Effector memory CD8-positive, alpha-beta T cell (primary cell): ENCODE measurements around the gene RNF187.

Experiments
- ATAC-seq: fragments of 150-1000 bp; cut with Tn5 transposase; replicated peaks from 2 replicates; pipeline ENCODE4 v1.10.0; 2021; ENCODE audit warnings: mild to moderate bottlenecking, moderate library complexity
- DNase-seq, 3 experiments: peaks; one replicate each; pipeline ENCODE4 v3.0.0; 2021
- H3K27ac Mint-ChIP-seq, 2 donors: one replicate each; pipeline ENCODE4 v1.8.0; 2022; ENCODE audit warnings: mild to moderate bottlenecking in 2 of 2, mixed read lengths in 2 of 2, moderate library complexity in 2 of 2
- H3K27me3 Mint-ChIP-seq, 2 donors: one replicate each; pipeline ENCODE4 v1.8.0; 2022; ENCODE audit warnings: mixed read lengths in 2 of 2
- H3K36me3 Mint-ChIP-seq: one replicate; pipeline ENCODE4 v1.8.0; 2022; ENCODE audit warnings: mild to moderate bottlenecking, moderate library complexity, mixed read lengths; ENCODE audit not compliant: insufficient read depth
- H3K4me1 Mint-ChIP-seq, 2 donors: one replicate each; pipeline ENCODE4 v1.8.0; 2022; ENCODE audit warnings: low read depth in 2 of 2, mixed read lengths in 2 of 2
- H3K4me3 Mint-ChIP-seq, 2 donors: one replicate each; pipeline ENCODE4 v1.8.0; 2022; ENCODE audit warnings: mild to moderate bottlenecking in 2 of 2, mixed read lengths in 2 of 2, moderate library complexity in 2 of 2
- H3K9me3 Mint-ChIP-seq, 2 donors: one replicate each; pipeline ENCODE4 v1.8.0; 2022; ENCODE audit warnings: mixed read lengths in 2 of 2
- total RNA-seq, 9 experiments: gene quantifications; one replicate each; lab custom pipeline; 2026; lab: John Stamatoyannopoulos, UW

The RNF187 gene
- total RNA-seq = 37.6 to 98.6 (median 70.4) reads per million in 9 experiments

DNA sequence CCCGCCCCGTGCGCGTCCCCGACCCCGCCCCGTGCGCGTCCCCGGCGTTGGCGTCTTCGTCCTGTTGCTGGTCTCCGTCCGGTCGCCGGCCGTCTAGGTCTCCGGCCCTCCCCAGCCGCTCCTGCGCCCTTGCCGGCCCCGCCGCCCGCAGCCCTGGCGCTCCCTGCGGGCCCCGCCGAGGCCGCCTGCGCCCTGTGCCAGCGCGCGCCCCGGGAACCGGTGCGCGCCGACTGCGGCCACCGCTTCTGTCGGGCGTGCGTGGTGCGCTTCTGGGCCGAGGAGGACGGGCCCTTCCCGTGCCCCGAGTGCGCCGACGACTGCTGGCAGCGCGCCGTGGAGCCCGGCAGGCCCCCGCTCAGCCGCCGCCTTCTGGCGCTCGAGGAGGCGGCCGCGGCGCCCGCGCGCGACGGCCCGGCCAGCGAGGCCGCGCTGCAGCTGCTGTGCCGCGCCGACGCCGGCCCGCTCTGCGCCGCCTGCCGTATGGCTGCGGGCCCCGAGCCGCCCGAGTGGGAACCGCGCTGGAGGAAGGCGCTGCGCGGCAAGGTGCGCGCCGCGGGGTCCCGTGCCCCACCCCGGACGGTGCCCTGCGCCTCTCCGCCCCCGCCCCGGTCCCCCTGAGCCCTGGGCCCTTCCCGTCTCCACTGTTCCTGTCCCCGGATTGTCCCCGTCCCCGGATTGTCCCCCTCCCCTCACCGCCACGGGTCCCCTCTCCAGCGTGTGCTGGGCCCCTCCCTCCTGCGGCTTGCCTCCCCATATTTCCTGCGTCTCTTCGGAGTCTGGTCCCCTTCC, at the start of gene RNF187:
TSS of gene RNF187 (plus strand) at position 47 of the 789 bp plus-strand sequence.
- no peaks in the 10 kb centered on the region for H3K27me3 Mint-ChIP-seq
- peak within 1 kb of the TSS; percentile 96 to 98 for H3K4me3 Mint-ChIP-seq
- H3K36me3 Mint-ChIP-seq = peaks cover 52% of the 10 kb centered on the region

DNA sequence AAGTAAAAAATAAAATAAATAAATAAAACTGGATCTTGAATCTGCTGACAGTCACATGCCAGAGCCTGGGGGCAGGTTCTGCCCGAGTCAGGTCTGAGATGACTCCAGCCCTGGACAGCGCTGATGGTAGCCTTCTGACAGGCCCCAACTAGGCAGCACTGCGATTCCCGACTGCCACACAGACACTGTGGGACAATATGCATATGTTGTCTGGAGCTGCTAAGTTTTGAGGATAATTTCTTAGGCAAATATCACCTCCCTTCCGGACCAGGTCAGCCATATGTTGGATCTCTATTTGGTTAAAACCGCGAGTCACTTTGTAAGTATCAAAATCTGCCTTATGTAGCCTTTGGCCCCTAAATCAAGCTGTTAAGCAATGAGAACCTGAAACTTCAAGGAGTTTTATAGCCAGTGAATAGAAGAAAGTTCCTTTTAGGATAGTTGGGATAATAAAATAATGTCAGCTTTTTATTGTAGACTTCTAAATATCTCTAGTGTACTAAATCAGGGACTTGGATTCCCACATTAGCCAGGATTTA, 49.7 kb upstream of the RNF187 start:
- H3K27me3 Mint-ChIP-seq = peaks cover 74 to 95% of the 10 kb centered on the region in 2 donors
- H3K4me1 Mint-ChIP-seq = peaks cover 0 to 7% of the 10 kb centered on the region in 2 donors
- H3K27ac Mint-ChIP-seq = no peak overlapping the region
- DNase-seq (no peak), ATAC-seq (no peak)
- H3K4me3 Mint-ChIP-seq = no peak overlapping the region
- H3K9me3 Mint-ChIP-seq = no peaks in the 10 kb centered on the region
- peaks cover 4% of the 10 kb centered on the region for H3K36me3 Mint-ChIP-seq

More for the DNA sequence above, at the start of gene RNF187:
- Mint-ChIP-seq H3K27ac (peak within 1 kb of the TSS; percentile 100), H3K4me1 (peaks cover 30 to 36% of the 10 kb centered on the region in 2 donors), H3K9me3 (no peaks in the 10 kb centered on the region)
- DNase-seq (peak in 2 of 3 experiments; percentile 75 to 83), ATAC-seq (peak; percentile 58)

- ATAC-seq (no peak), DNase-seq (no peak)
- Mint-ChIP-seq H3K27ac (no peak overlapping the region), H3K36me3 (peaks cover 4% of the 10 kb centered on the region), H3K9me3 (no peaks in the 10 kb centered on the region), H3K4me3 (no peak overlapping the region), H3K4me1 (peaks cover 0 to 7% of the 10 kb centered on the region in 2 donors), H3K27me3 (peaks cover 75 to 95% of the 10 kb centered on the region in 2 donors)
These were observed 48.9 kb upstream of the RNF187 start for GRCh38 chr1:228438266-228438665.

GRCh38 chr1:228440761-228441500, 46.3 kb upstream of the RNF187 start:
- Mint-ChIP-seq H3K27me3 (peaks cover 82 to 95% of the 10 kb centered on the region in 2 donors), H3K9me3 (no peaks in the 10 kb centered on the region), H3K4me3 (no peak overlapping the region), H3K4me1 (peaks cover 9 to 16% of the 10 kb centered on the region in 2 donors), H3K36me3 (peaks cover 4% of the 10 kb centered on the region), H3K27ac (no peak overlapping the region)
- DNase-seq = no peak
- ATAC-seq = no peak

GRCh38 chr1:228443395-228443794, 43.8 kb upstream of the RNF187 start:
- Mint-ChIP-seq H3K27me3 (peaks cover 90 to 100% of the 10 kb centered on the region in 2 donors), H3K4me3 (no peak overlapping the region), H3K36me3 (peaks cover 4% of the 10 kb centered on the region), H3K9me3 (no peaks in the 10 kb centered on the region), H3K27ac (no peak overlapping the region), H3K4me1 (peaks cover 14 to 19% of the 10 kb centered on the region in 2 donors)
- ATAC-seq = no peak
- DNase-seq = no peak

GRCh38 chr1:228445490-228445842, 41.7 kb upstream of the RNF187 start:
- Mint-ChIP-seq H3K4me3 (peak overlapping the region; percentile 75 to 79), H3K36me3 (peaks cover 4% of the 10 kb centered on the region), H3K9me3 (no peaks in the 10 kb centered on the region), H3K27ac (peak overlapping the region in 1 of 2 donors; percentile 17), H3K27me3 (peaks cover 70 to 81% of the 10 kb centered on the region in 2 donors), H3K4me1 (peaks cover 14% of the 10 kb centered on the region in 2 donors)
- ATAC-seq (no peak), DNase-seq (no peak)

GRCh38 chr1:228445843-228446650, 41.1 kb upstream of the RNF187 start:
- peak in 1 of 3 experiments; percentile 10 for DNase-seq
- peaks cover 64 to 75% of the 10 kb centered on the region in 2 donors for H3K27me3 Mint-ChIP-seq

DNA sequence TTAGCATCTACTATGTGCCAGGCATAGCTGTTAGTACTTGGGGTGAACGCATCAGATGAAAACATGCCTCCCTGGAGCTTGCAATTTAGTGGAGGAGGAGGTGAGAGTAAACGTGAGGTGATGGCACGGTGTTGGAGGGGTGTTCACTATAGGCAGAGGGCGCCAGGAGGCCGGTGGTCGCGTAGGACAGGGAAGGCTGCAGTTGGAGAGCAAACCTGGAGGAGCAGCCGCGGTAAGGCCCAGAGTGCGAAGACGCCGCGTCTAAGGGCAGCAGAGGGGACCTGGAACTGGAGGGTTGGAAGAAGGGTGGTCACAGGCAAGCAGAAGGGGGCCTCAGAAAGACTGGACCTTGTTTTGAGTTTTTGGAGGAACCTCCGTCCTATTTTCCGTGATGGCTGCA, 40.3 kb upstream of the RNF187 start:
- H3K4me1 Mint-ChIP-seq = peaks cover 14% of the 10 kb centered on the region in 2 donors

More at GRCh38 chr1:228445843-228446650, 41.1 kb upstream of the RNF187 start:
- Mint-ChIP-seq H3K36me3 (peaks cover 4% of the 10 kb centered on the region), H3K27ac (peak overlapping the region in 1 of 2 donors; percentile 17), H3K9me3 (no peaks in the 10 kb centered on the region), H3K4me1 (peaks cover 14% of the 10 kb centered on the region in 2 donors), H3K4me3 (peak overlapping the region; percentile 75 to 79)
- ATAC-seq = peak; percentile 82

DNA sequence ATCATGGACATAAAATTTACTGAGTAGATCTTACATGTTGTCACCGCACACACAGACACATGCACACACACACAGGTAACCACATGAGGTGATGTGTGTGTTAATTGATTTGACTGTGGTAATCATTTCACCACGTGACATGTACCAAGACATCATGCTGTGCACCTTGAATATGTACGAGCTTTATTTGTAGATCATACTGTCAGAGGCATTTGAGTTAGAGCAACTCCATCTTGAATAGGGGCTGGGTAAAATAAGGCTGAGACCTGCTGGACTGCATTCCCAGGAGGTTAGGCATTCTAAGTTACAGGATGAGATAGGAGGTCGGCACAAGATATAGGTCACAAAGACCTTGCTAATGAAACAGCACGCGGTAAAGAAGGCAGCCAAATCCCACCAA, 38.8 kb upstream of the RNF187 start:
- Mint-ChIP-seq H3K9me3 (no peaks in the 10 kb centered on the region), H3K4me1 (peaks cover 17% of the 10 kb centered on the region in 2 donors), H3K27ac (no peak overlapping the region), H3K27me3 (peaks cover 40 to 52% of the 10 kb centered on the region in 2 donors), H3K36me3 (no peaks in the 10 kb centered on the region), H3K4me3 (no peak overlapping the region)
- ATAC-seq = no peak
- DNase-seq = no peak

More for the DNA sequence above, 40.3 kb upstream of the RNF187 start:
- Mint-ChIP-seq H3K27me3 (peaks cover 56 to 67% of the 10 kb centered on the region in 2 donors), H3K4me3 (no peak overlapping the region), H3K27ac (no peak overlapping the region), H3K9me3 (no peaks in the 10 kb centered on the region), H3K36me3 (peaks cover 4% of the 10 kb centered on the region)
- DNase-seq (no peak), ATAC-seq (no peak)

GRCh38 chr1:228450200-228450599, 37.0 kb upstream of the RNF187 start:
- Mint-ChIP-seq H3K36me3 (no peaks in the 10 kb centered on the region), H3K4me1 (peaks cover 22 to 23% of the 10 kb centered on the region in 2 donors), H3K27ac (no peak overlapping the region)

DNA sequence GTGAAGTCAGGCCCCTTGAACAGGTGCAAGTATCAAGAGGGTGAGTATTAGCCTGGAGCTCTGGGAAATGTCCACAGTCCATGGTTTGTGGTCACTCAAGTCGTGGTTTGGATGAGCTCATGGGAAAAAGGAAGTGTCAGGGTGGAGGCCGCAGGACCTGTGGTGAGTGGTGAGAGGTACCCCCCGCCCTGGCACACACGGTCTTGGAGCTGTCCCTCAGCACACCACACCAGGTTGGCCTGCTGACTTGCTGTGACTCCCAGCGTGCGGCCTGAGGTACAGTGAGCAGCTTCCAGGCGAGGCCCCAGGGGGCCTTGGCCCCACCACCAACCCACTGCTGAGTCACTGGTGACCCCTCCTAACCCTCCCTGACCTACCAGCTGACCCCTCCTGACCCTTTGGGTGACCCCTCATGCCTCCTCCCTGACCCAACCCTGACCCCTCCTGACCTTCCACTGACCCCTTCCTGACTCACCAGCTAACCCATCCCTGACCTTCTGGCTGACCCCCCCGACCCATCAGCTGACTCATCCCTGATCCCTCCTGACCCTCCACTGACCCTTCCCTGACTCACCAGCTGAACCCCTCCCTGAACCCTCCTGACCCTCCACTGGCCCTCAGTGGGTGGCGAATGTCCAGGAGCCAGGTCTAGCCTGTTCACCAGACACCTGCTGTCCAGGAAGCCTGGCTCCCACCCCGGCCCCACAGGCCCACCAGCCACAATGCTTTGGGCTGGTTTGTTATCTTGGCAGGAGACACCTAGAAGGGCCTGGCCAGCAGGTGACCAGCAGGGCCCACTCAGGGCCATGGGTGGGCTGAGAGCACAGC, 34.8 kb upstream of the RNF187 start:
- no peaks in the 10 kb centered on the region for H3K9me3 Mint-ChIP-seq
- H3K4me1 Mint-ChIP-seq = peaks cover 21 to 29% of the 10 kb centered on the region in 2 donors
- peaks cover 7% of the 10 kb centered on the region for H3K36me3 Mint-ChIP-seq
- no peak overlapping the region for H3K4me3 Mint-ChIP-seq
- DNase-seq (no peak), ATAC-seq (no peak)
- H3K27ac Mint-ChIP-seq = no peak overlapping the region
- peaks cover 8 to 11% of the 10 kb centered on the region in 2 donors for H3K27me3 Mint-ChIP-seq

More at GRCh38 chr1:228450200-228450599, 37.0 kb upstream of the RNF187 start:
- H3K27me3 Mint-ChIP-seq = peaks cover 26 to 33% of the 10 kb centered on the region in 2 donors
- H3K9me3 Mint-ChIP-seq = no peaks in the 10 kb centered on the region
- no peak overlapping the region for H3K4me3 Mint-ChIP-seq
- DNase-seq (no peak), ATAC-seq (no peak)

GRCh38 chr1:228453022-228453560, 34.1 kb upstream of the RNF187 start:
- peak overlapping the region in 1 of 2 donors; percentile 51 for H3K4me3 Mint-ChIP-seq
- DNase-seq (no peak), ATAC-seq (no peak)
- peaks cover 14% of the 10 kb centered on the region for H3K36me3 Mint-ChIP-seq
- peaks cover 27 to 36% of the 10 kb centered on the region in 2 donors for H3K4me1 Mint-ChIP-seq
- H3K27ac Mint-ChIP-seq = no peak overlapping the region
- H3K27me3 Mint-ChIP-seq = peaks cover 1 to 5% of the 10 kb centered on the region in 2 donors
- H3K9me3 Mint-ChIP-seq = no peaks in the 10 kb centered on the region
